ENCODE results near the gene EPHB3. TPM values are rescaled to one million over a fixed set of nuclear protein-coding genes. Genes with fewer than 3 reads are reported as not detected.
A peak's percentile ranks its signal among the peaks of the same experiment; 100 is the strongest.

The EPHB3 gene
- total RNA-seq (ENCODE audit: unreplicated experiment) = 4.3 TPM
- long read RNA-seq = 0 reads

GRCh38 chr3:184561061-184561912 lies at the start of gene EPHB3:
EPHB3 (plus strand) TSS chr3:184561785; CDS start chr3:184562236, 451 bp downstream.
- Mint-ChIP-seq H3K36me3 (ENCODE audit: low read depth, unreplicated experiment) (peaks cover 8% of the 10 kb centered on the region), H3K9me3 (ENCODE audit: unreplicated experiment) (no peaks in the 10 kb centered on the region), H3K27me3 (ENCODE audit: unreplicated experiment) (peaks cover 27% of the 10 kb centered on the region), H3K4me1 (ENCODE audit: unreplicated experiment) (peaks cover 22% of the 10 kb centered on the region), H3K27ac (ENCODE audit: unreplicated experiment) (peak within 1 kb of the TSS; percentile 54), H3K4me3 (ENCODE audit: unreplicated experiment) (peak within 1 kb of the TSS; percentile 71)
- TF ChIP-seq CTCF (IDR thresholded peaks at IDR 0.05; ENCODE audit: unreplicated experiment) = peak; percentile 98
- DNase-seq (ENCODE audit: low spot score) = peak; percentile 100

GRCh38 chr3:184512621-184513020 lies 49.0 kb upstream of the EPHB3 start:
- Mint-ChIP-seq H3K36me3 (ENCODE audit: low read depth, unreplicated experiment) (peaks cover 9% of the 10 kb centered on the region), H3K9me3 (ENCODE audit: unreplicated experiment) (no peaks in the 10 kb centered on the region), H3K27me3 (ENCODE audit: unreplicated experiment) (peaks cover 10% of the 10 kb centered on the region), H3K4me3 (ENCODE audit: unreplicated experiment) (peak overlapping the region; percentile 63), H3K4me1 (ENCODE audit: unreplicated experiment) (peaks cover 38% of the 10 kb centered on the region), H3K27ac (ENCODE audit: unreplicated experiment) (no peak overlapping the region)
- no peak for TF ChIP-seq CTCF (IDR thresholded peaks at IDR 0.05; ENCODE audit: unreplicated experiment)
- no peak for DNase-seq (ENCODE audit: low spot score)

- Mint-ChIP-seq H3K36me3 (ENCODE audit: low read depth, unreplicated experiment) (peaks cover 9% of the 10 kb centered on the region), H3K4me1 (ENCODE audit: unreplicated experiment) (peaks cover 38% of the 10 kb centered on the region), H3K4me3 (ENCODE audit: unreplicated experiment) (peak overlapping the region; percentile 81), H3K27ac (ENCODE audit: unreplicated experiment) (peak overlapping the region; percentile 95), H3K9me3 (ENCODE audit: unreplicated experiment) (no peaks in the 10 kb centered on the region), H3K27me3 (ENCODE audit: unreplicated experiment) (peaks cover 9% of the 10 kb centered on the region)
- DNase-seq (ENCODE audit: low spot score) = peak; percentile 97
- TF ChIP-seq CTCF (IDR thresholded peaks at IDR 0.05; ENCODE audit: unreplicated experiment) = peak; percentile 93
Observed at GRCh38 chr3:184513276-184514170, 48.1 kb upstream of the EPHB3 start.

- peaks cover 9% of the 10 kb centered on the region for H3K27me3 Mint-ChIP-seq (ENCODE audit: unreplicated experiment)
- DNase-seq (ENCODE audit: low spot score) = no peak
- peak overlapping the region; percentile 95 for H3K27ac Mint-ChIP-seq (ENCODE audit: unreplicated experiment)
- peak overlapping the region; percentile 47 for H3K4me3 Mint-ChIP-seq (ENCODE audit: unreplicated experiment)
- peaks cover 40% of the 10 kb centered on the region for H3K4me1 Mint-ChIP-seq (ENCODE audit: unreplicated experiment)
- no peak for TF ChIP-seq CTCF (IDR thresholded peaks at IDR 0.05; ENCODE audit: unreplicated experiment)
- H3K36me3 Mint-ChIP-seq (ENCODE audit: low read depth, unreplicated experiment) = peaks cover 9% of the 10 kb centered on the region
- no peaks in the 10 kb centered on the region for H3K9me3 Mint-ChIP-seq (ENCODE audit: unreplicated experiment)
Observed at GRCh38 chr3:184514171-184514490, 47.5 kb upstream of the EPHB3 start.

Measured in endothelial cell (in vitro differentiated cells).